GM12873 (cell line): ENCODE data around the gene SBK3.

Experiments
- TF ChIP-seq, protein P1 (sequence below): IDR thresholded peaks from 2 replicates; pipeline ENCODE4 v1.5.1; 2012; ENCODE audit warnings: low read depth, mild to moderate bottlenecking, moderate library complexity, low read length, control low read depth; ENCODE audit not compliant: insufficient read depth; ENCODE audit errors: missing control alignments

SBK3 gene

DNA sequence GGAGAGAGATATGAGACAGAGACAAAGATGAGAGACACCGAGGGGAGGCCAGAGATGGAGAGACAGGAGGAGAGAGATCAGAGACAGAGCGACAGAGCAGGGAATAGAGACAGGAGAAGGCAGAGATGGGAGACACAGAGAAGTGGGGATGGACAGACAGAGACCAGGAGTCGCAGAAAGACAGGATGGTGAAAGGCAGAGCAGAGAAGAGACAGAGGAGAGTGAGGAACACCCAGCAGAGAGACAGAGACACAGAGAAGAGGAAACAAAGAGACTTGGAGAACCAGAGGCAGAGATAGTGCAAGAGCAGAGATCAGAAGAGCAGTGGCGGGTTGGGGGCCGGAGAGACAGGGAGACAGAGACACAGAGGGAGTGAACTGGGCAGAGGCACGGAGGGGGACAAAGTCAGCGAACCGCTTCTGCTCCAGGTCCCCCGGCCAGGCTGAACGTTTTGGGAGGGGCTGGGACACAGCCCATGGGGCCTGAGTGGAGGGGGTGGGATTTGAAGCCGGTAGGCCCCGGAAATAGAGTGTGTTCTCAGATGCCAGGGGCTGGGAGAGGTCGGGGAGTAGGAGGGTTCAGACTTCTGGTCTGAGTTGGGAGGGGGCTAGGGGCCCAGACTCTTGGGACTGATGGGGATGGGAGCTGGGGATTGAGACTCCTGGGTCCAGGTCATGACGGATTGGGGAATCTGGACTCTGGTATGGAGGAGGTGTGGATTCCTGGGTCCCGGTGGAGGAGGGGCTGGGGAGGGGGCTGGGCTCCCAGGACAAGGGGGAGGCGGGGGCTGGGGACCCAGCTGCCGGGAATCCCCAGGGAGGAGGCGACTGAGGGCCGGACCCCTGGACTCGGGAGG, 34.7 kb upstream of the SBK3 start:
- TF ChIP-seq, protein P1, sequence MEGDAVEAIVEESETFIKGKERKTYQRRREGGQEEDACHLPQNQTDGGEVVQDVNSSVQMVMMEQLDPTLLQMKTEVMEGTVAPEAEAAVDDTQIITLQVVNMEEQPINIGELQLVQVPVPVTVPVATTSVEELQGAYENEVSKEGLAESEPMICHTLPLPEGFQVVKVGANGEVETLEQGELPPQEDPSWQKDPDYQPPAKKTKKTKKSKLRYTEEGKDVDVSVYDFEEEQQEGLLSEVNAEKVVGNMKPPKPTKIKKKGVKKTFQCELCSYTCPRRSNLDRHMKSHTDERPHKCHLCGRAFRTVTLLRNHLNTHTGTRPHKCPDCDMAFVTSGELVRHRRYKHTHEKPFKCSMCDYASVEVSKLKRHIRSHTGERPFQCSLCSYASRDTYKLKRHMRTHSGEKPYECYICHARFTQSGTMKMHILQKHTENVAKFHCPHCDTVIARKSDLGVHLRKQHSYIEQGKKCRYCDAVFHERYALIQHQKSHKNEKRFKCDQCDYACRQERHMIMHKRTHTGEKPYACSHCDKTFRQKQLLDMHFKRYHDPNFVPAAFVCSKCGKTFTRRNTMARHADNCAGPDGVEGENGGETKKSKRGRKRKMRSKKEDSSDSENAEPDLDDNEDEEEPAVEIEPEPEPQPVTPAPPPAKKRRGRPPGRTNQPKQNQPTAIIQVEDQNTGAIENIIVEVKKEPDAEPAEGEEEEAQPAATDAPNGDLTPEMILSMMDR: no peak

DNA sequence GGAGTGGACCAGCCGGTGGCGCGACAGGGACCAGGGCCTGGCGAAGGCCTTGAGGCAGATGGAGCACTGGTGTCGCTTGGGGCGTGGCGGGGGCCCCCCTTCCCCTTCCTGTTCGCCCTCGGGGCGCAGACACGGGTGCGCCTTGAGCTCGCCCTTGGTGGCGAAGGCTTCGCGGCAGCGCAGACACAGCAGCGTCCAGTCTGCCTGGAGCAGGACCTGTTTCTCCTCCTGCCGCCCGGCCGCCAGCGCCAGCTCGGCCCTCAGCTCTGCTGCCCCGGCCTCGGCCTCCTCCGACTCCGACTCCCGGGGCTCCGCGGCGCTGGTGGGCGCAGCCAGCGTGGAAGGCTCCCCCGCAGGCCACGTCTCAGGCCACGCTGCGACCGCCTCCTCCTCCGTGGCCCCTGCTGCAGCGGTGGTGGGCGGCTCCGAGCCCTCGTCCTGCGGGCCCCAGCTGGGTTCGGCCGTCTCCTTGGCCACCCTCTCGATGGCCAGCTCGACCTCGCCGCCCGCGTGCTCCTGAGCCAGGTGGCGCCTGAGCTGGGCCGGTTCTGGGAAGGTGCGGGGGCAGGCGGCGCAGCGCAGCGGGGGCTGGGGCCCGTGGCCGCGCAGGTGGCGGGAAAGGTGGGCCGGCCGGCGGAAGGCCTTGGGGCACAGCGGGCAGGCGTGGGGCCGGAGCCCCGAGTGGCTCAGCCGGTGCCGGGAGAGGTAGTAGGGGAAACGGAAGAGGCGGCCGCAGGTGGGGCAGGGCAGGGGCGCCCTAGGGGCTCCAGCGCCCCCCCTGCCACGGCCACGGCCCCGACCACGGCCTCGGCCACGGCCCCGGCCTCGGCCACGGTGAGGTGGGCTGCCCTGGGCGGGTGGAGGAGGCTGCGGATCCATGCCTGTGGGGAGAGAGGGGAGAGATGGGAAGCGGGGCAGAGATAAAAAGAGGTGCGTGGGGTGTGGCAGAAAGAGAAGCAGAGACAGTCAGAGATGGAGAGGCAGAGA, 33.7 kb upstream of the SBK3 start:
- TF ChIP-seq, protein P1: no peak

GRCh38 chr19:55578031-55578760, 32.9 kb upstream of the SBK3 start:
- TF ChIP-seq, protein P1: no peak

DNA sequence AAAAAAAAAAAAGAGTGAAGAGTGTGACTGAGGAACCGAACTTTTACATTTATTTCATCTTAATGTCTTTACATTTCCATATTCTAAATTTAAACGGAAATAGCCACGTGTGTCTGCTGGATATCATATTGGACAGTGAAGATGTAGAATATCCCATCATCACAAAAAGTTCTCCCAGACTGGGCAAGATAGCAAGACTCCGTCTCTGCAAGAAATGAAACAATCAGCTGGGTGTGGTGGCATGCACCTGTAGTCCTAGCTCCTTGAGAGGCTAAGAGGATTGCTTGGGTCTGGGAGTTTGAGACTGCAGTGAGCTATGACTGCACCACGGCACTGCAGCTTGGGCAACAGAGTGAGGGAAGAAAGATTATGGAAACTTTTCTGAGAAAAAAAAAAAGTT, 31.4 kb upstream of the SBK3 start:
- TF ChIP-seq, protein P1: no peak

DNA sequence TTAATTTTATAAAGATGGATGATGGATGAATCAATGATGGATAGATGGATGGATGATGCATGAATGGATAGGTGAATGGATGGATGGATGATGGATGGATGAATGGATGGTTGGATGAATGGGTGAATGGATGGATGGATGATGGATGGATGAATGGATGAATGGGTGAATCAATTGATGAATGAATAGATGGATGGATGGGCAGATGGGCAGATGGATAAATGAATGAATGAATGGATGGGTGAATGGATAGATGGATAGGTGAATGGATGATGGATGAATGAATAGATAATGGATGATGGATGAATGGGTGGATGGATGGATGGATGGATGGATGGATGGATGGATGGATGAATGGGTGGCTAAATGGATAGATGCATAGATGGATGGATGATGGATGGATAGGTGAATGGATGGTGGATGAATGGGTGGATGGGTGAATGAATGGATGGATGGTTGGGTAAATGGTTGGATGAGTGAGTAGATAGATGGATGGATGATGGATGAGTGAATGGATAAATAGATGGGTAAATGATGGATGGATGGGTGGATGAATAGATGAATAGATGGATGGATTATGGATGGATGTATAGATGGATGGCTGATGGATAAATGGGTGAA, 22.5 kb upstream of the SBK3 start:
- TF ChIP-seq, protein P1: no peak

GRCh38 chr19:55566823-55567222, 21.5 kb upstream of the SBK3 start:
- TF ChIP-seq, protein P1: no peak
